ENCODE measurements around the gene HDAC7. TPM values are rescaled to one million over a fixed set of nuclear protein-coding genes. Genes with fewer than 3 reads are reported as not detected.
A peak's percentile ranks its signal among the peaks of the same experiment; 100 is the strongest.

Gene HDAC7
- total RNA-seq, 1 donor from 2014 or later, result 126 TPM

- peaks cover 61% of the 10 kb centered on the region for H3K4me1 Mint-ChIP-seq
- no peaks in the 10 kb centered on the region for H3K27me3 Mint-ChIP-seq
- TF ChIP-seq CTCF (IDR thresholded peaks at IDR 0.05), result no peak
- no peak overlapping the region for H3K4me3 Mint-ChIP-seq
- DNase-seq (no peak), ATAC-seq (ENCODE audit: low read depth) (no peak)
- CTCF ChIA-PET, result interaction anchor here (0.6 to 8.3 kb wide), 8 partner anchors 12 to 623 kb away, joined by 3 to 245 read pairs (median 5); no protein-coding TSS in a partner anchor
- H3K27ac Mint-ChIP-seq, result peak overlapping the region; percentile 41
- no peaks in the 10 kb centered on the region for H3K9me3 Mint-ChIP-seq
- H3K36me3 Mint-ChIP-seq (ENCODE audit: low read depth), result peaks cover 43% of the 10 kb centered on the region
- intact Hi-C loops (cut with micrococcal nuclease), result loop anchor here (1.0 kb wide), 1 partner anchor 8 kb away; no protein-coding TSS in a partner anchor
- POLR2A ChIA-PET, result interaction anchor here (0.6 to 4.5 kb wide), 9 partner anchors 10 to 37 kb away, joined by 3 to 27 read pairs (median 5); partner anchors contain the start of gene HDAC7
Measured at GRCh38 chr12:47801170-47801903, 18.4 kb downstream of the HDAC7 start.

- no peak overlapping the region for H3K27ac Mint-ChIP-seq
- no peak for ATAC-seq (ENCODE audit: low read depth)
- no peak overlapping the region for H3K4me3 Mint-ChIP-seq
- POLR2A ChIA-PET, result interaction anchor here (0.8 to 4.5 kb wide), 4 partner anchors 7 to 37 kb away, joined by 4 to 27 read pairs (median 4); no protein-coding TSS in a partner anchor
- no peak for DNase-seq
- H3K4me1 Mint-ChIP-seq, result peaks cover 54% of the 10 kb centered on the region
- H3K9me3 Mint-ChIP-seq, result no peaks in the 10 kb centered on the region
- intact Hi-C loops (cut with micrococcal nuclease), result no loop called here
- TF ChIP-seq CTCF (IDR thresholded peaks at IDR 0.05), result no peak
- CTCF ChIA-PET, result interaction anchor here (2.7 to 8.3 kb wide), 2 partner anchors 13 to 35 kb away, joined by 15 to 245 read pairs; no protein-coding TSS in a partner anchor
- no peaks in the 10 kb centered on the region for H3K27me3 Mint-ChIP-seq
- peaks cover 39% of the 10 kb centered on the region for H3K36me3 Mint-ChIP-seq (ENCODE audit: low read depth)
Measured at GRCh38 chr12:47800582-47800981, 19.1 kb downstream of the HDAC7 start.

GRCh38 chr12:47799357-47799955 lies 20.2 kb downstream of the HDAC7 start:
- TF ChIP-seq CTCF (IDR thresholded peaks at IDR 0.05), result no peak
- H3K27ac Mint-ChIP-seq, result no peak overlapping the region
- no peak for DNase-seq
- peaks cover 43% of the 10 kb centered on the region for H3K4me1 Mint-ChIP-seq
- intact Hi-C loops (cut with micrococcal nuclease), result no loop called here
- POLR2A ChIA-PET, result interaction anchor here (1.3 to 4.5 kb wide), 4 partner anchors 8 to 19 kb away, joined by 3 to 27 read pairs (median 4); no protein-coding TSS in a partner anchor
- no peak overlapping the region for H3K4me3 Mint-ChIP-seq
- CTCF ChIA-PET, result interaction anchor here (3.6 to 8.3 kb wide), 2 partner anchors 14 to 36 kb away, joined by 23 to 245 read pairs; no protein-coding TSS in a partner anchor
- ATAC-seq (ENCODE audit: low read depth), result no peak
- peaks cover 37% of the 10 kb centered on the region for H3K36me3 Mint-ChIP-seq (ENCODE audit: low read depth)
- no peaks in the 10 kb centered on the region for H3K27me3 Mint-ChIP-seq
- no peaks in the 10 kb centered on the region for H3K9me3 Mint-ChIP-seq

- DNase-seq (no peak), ATAC-seq (ENCODE audit: low read depth) (no peak)
- no peaks in the 10 kb centered on the region for H3K9me3 Mint-ChIP-seq
- ChIA-PET POLR2A (interaction anchor here (1.2 to 1.8 kb wide), 6 partner anchors 8 to 88 kb away, joined by 3 to 21 read pairs (median 10); no protein-coding TSS in a partner anchor), CTCF (interaction anchor here (1.3 to 8.3 kb wide), 6 partner anchors 15 to 56 kb away, joined by 3 to 245 read pairs (median 14); partner anchors contain the start of gene HDAC7)
- H3K36me3 Mint-ChIP-seq (ENCODE audit: low read depth), result peaks cover 45% of the 10 kb centered on the region
- no peaks in the 10 kb centered on the region for H3K27me3 Mint-ChIP-seq
- TF ChIP-seq CTCF (IDR thresholded peaks at IDR 0.05), result no peak
- peaks cover 33% of the 10 kb centered on the region for H3K4me1 Mint-ChIP-seq
- intact Hi-C loops (cut with micrococcal nuclease), result no loop called here
- no peak overlapping the region for H3K27ac Mint-ChIP-seq
- H3K4me3 Mint-ChIP-seq, result no peak overlapping the region
Measured at GRCh38 chr12:47798382-47798948, 21.2 kb downstream of the HDAC7 start.

Measured in activated B cell treated with CpG ODN at 0.5 μM for 24 hours (primary cell).